Measurements from ENCODE around the gene SLC25A17.
"Not testable (repeated sequence)": the region's sequence is repeated elsewhere in the genome, so short reads cannot be mapped to it uniquely, and the experiment has no call there.

Gene SLC25A17

GRCh38 chr22:40818747-40819598 is at the start of gene SLC25A17:
Gene SLC25A17, minus strand, starts transcription at chr22:40819346. Its CDS starts 98 bp downstream, at chr22:40819248.
- Histone ChIP-seq H3K4me1 (ENCODE audit: insufficient read depth, low read length) (peaks cover 6% of the 10 kb centered on the region; the same call in 1 of the 2 replicates), H3K9ac (ENCODE audit: low read depth, low read length) (peak within 1 kb of the TSS; percentile 94), H3K36me3 (ENCODE audit: insufficient read depth, low read depth, low read length) (peaks cover 21% of the 10 kb centered on the region), H3K9me3 (ENCODE audit: insufficient read depth, low read depth, low read length) (no peaks in the 10 kb centered on the region), H3K4me3 (ENCODE audit: low read length) (peak within 1 kb of the TSS; percentile 85), H3K27ac (ENCODE audit: low read length) (peak within 1 kb of the TSS; percentile 72), H3K27me3 (ENCODE audit: insufficient read depth, low read length) (no peaks in the 10 kb centered on the region)

- not testable (repeated sequence) for H3K4me1 ChIP-seq (ENCODE audit: insufficient read depth, low read length); H3K4me3 ChIP-seq (ENCODE audit: low read length); H3K27ac ChIP-seq (ENCODE audit: low read length); H3K27me3 ChIP-seq (ENCODE audit: insufficient read depth, low read length); H3K9me3 ChIP-seq (ENCODE audit: insufficient read depth, low read depth, low read length); H3K9ac ChIP-seq (ENCODE audit: low read depth, low read length)
- H3K36me3 ChIP-seq (ENCODE audit: insufficient read depth, low read depth, low read length) = peaks cover 16% of the 10 kb centered on the region
These were observed 49.2 kb upstream of the SLC25A17 start for GRCh38 chr22:40868379-40868778.

- no peaks in the 10 kb centered on the region for H3K9me3 ChIP-seq (ENCODE audit: insufficient read depth, low read depth, low read length)
These were observed 48.0 kb upstream of the SLC25A17 start for GRCh38 chr22:40867109-40867508.

GRCh38 chr22:40862537-40862936 is 43.4 kb upstream of the SLC25A17 start:
- no peaks in the 10 kb centered on the region for H3K27me3 ChIP-seq (ENCODE audit: insufficient read depth, low read length)
- H3K36me3 ChIP-seq (ENCODE audit: insufficient read depth, low read depth, low read length) = peaks cover 9% of the 10 kb centered on the region; the same call in 1 of the 2 replicates
- peaks cover 6% of the 10 kb centered on the region; the same call in 1 of the 2 replicates for H3K4me1 ChIP-seq (ENCODE audit: insufficient read depth, low read length)
- H3K9ac ChIP-seq (ENCODE audit: low read depth, low read length) = no peak overlapping the region
- no peaks in the 10 kb centered on the region for H3K9me3 ChIP-seq (ENCODE audit: insufficient read depth, low read depth, low read length)
- no peak overlapping the region for H3K4me3 ChIP-seq (ENCODE audit: low read length)
- no peak overlapping the region for H3K27ac ChIP-seq (ENCODE audit: low read length)

More at GRCh38 chr22:40867109-40867508, 48.0 kb upstream of the SLC25A17 start:
- Histone ChIP-seq H3K4me1 (ENCODE audit: insufficient read depth, low read length) (no peaks in the 10 kb centered on the region), H3K27me3 (ENCODE audit: insufficient read depth, low read length) (no peaks in the 10 kb centered on the region), H3K4me3 (ENCODE audit: low read length) (no peak overlapping the region), H3K9ac (ENCODE audit: low read depth, low read length) (0 out of 2 replicates have a peak overlapping the region, but pooled peaks have one; percentile 21), H3K36me3 (ENCODE audit: insufficient read depth, low read depth, low read length) (peaks cover 16% of the 10 kb centered on the region), H3K27ac (ENCODE audit: low read length) (no peak overlapping the region)

GRCh38 chr22:40862013-40862412 is 42.9 kb upstream of the SLC25A17 start, which contains the start of gene DNAJB7:
Gene DNAJB7, minus strand, starts transcription at chr22:40862113. Its CDS starts 119 bp downstream, at chr22:40861994.
- Histone ChIP-seq H3K4me1 (ENCODE audit: insufficient read depth, low read length) (peaks cover 6% of the 10 kb centered on the region; the same call in 1 of the 2 replicates), H3K4me3 (ENCODE audit: low read length) (no peak within 1 kb of the TSS), H3K27me3 (ENCODE audit: insufficient read depth, low read length) (no peaks in the 10 kb centered on the region), H3K36me3 (ENCODE audit: insufficient read depth, low read depth, low read length) (peaks cover 9% of the 10 kb centered on the region; the same call in 1 of the 2 replicates), H3K9ac (ENCODE audit: low read depth, low read length) (no peak within 1 kb of the TSS), H3K9me3 (ENCODE audit: insufficient read depth, low read depth, low read length) (no peaks in the 10 kb centered on the region), H3K27ac (ENCODE audit: low read length) (no peak within 1 kb of the TSS)

- peaks cover 20% of the 10 kb centered on the region; the same call in 1 of the 2 replicates for H3K4me1 ChIP-seq (ENCODE audit: insufficient read depth, low read length)
- H3K9ac ChIP-seq (ENCODE audit: low read depth, low read length) = peak overlapping the region; percentile 99
- peak overlapping the region; percentile 100 for H3K4me3 ChIP-seq (ENCODE audit: low read length)
- peaks cover 26% of the 10 kb centered on the region for H3K36me3 ChIP-seq (ENCODE audit: insufficient read depth, low read depth, low read length)
- peak overlapping the region; percentile 69 for H3K27ac ChIP-seq (ENCODE audit: low read length)
- H3K9me3 ChIP-seq (ENCODE audit: insufficient read depth, low read depth, low read length) = no peaks in the 10 kb centered on the region
- no peaks in the 10 kb centered on the region for H3K27me3 ChIP-seq (ENCODE audit: insufficient read depth, low read length)
These were observed 38.2 kb upstream of the SLC25A17 start for GRCh38 chr22:40857309-40857855.

GRCh38 chr22:40856513-40857308 is 37.6 kb upstream of the SLC25A17 start, which contains the start of the genes ST13 and XPNPEP3:
Gene ST13, minus strand, starts transcription at chr22:40856639. Its CDS starts 99 bp downstream, at chr22:40856540.
Gene XPNPEP3, plus strand, starts transcription at chr22:40857148. Its CDS starts 34 bp downstream, at chr22:40857182.
- H3K4me1 ChIP-seq (ENCODE audit: insufficient read depth, low read length) = peaks cover 20% of the 10 kb centered on the region; the same call in 1 of the 2 replicates
- H3K27ac ChIP-seq (ENCODE audit: low read length) = peak within 1 kb of the TSS; percentile 100
- peak within 1 kb of the TSS; percentile 100 for H3K4me3 ChIP-seq (ENCODE audit: low read length)
- H3K36me3 ChIP-seq (ENCODE audit: insufficient read depth, low read depth, low read length) = peaks cover 32% of the 10 kb centered on the region
- no peaks in the 10 kb centered on the region for H3K9me3 ChIP-seq (ENCODE audit: insufficient read depth, low read depth, low read length)
- H3K9ac ChIP-seq (ENCODE audit: low read depth, low read length) = peak within 1 kb of the TSS; percentile 99
- no peaks in the 10 kb centered on the region for H3K27me3 ChIP-seq (ENCODE audit: insufficient read depth, low read length)

GRCh38 chr22:40855979-40856512 is 36.9 kb upstream of the SLC25A17 start:
- Histone ChIP-seq H3K36me3 (ENCODE audit: insufficient read depth, low read depth, low read length) (peaks cover 30% of the 10 kb centered on the region), H3K9ac (ENCODE audit: low read depth, low read length) (peak overlapping the region; percentile 99), H3K9me3 (ENCODE audit: insufficient read depth, low read depth, low read length) (no peaks in the 10 kb centered on the region), H3K27ac (ENCODE audit: low read length) (peak overlapping the region; percentile 44), H3K4me3 (ENCODE audit: low read length) (peak overlapping the region; percentile 100), H3K4me1 (ENCODE audit: insufficient read depth, low read length) (peaks cover 20% of the 10 kb centered on the region; the same call in 1 of the 2 replicates), H3K27me3 (ENCODE audit: insufficient read depth, low read length) (no peaks in the 10 kb centered on the region)

- Histone ChIP-seq H3K9ac (ENCODE audit: low read depth, low read length) (peak overlapping the region; percentile 99), H3K36me3 (ENCODE audit: insufficient read depth, low read depth, low read length) (peaks cover 34% of the 10 kb centered on the region), H3K4me3 (ENCODE audit: low read length) (peak overlapping the region; percentile 100), H3K4me1 (ENCODE audit: insufficient read depth, low read length) (peaks cover 20% of the 10 kb centered on the region; the same call in 1 of the 2 replicates), H3K27me3 (ENCODE audit: insufficient read depth, low read length) (no peaks in the 10 kb centered on the region), H3K9me3 (ENCODE audit: insufficient read depth, low read depth, low read length) (no peaks in the 10 kb centered on the region), H3K27ac (ENCODE audit: low read length) (peak overlapping the region; percentile 44)
These were observed 36.2 kb upstream of the SLC25A17 start for GRCh38 chr22:40855071-40855978.

GRCh38 chr22:40853961-40854360 is 34.8 kb upstream of the SLC25A17 start:
- Histone ChIP-seq H3K4me3 (ENCODE audit: low read length) (peak overlapping the region; percentile 100), H3K9ac (ENCODE audit: low read depth, low read length) (peak overlapping the region; percentile 99; the same call in 1 of the 2 replicates), H3K27me3 (ENCODE audit: insufficient read depth, low read length) (no peaks in the 10 kb centered on the region), H3K4me1 (ENCODE audit: insufficient read depth, low read length) (peaks cover 20% of the 10 kb centered on the region; the same call in 1 of the 2 replicates), H3K36me3 (ENCODE audit: insufficient read depth, low read depth, low read length) (peaks cover 48% of the 10 kb centered on the region), H3K9me3 (ENCODE audit: insufficient read depth, low read depth, low read length) (no peaks in the 10 kb centered on the region), H3K27ac (ENCODE audit: low read length) (no peak overlapping the region)
